SK-N-SH treated with all-trans-retinoic acid at 6 μM for 48 hours (cell line): Measurements from ENCODE around the gene LRMDA.

ENCODE experiments used
- ATAC-seq: fragments of 200-7000 bp; cut with Tn5 transposase; 3 replicates; pipeline ENCODE4 v1.9.1; 2020; ENCODE audit warnings: mild to moderate bottlenecking, moderate library complexity
- BACH2 ChIP-seq: fragments of 250-450 bp; sonication (Bioruptor Pico); IDR thresholded peaks from 2 replicates; pipeline ENCODE4 v1.9.0; 2021; ENCODE audit warnings: mild to moderate bottlenecking, borderline replicate concordance
- CREB5 ChIP-seq: fragments of 250-450 bp; sonication (Bioruptor Pico); IDR thresholded peaks from 2 replicates; pipeline ENCODE4 v1.5.1; 2020; ENCODE audit warnings: low read depth, mild to moderate bottlenecking, moderate library complexity
- CSRNP3 ChIP-seq: fragments of 250-450 bp; sonication (Bioruptor Pico); IDR thresholded peaks from 2 replicates; pipeline ENCODE4 v1.5.1; 2021; ENCODE audit warnings: mild to moderate bottlenecking, moderate library complexity
- ESRRG ChIP-seq: fragments of 250-450 bp; sonication (Bioruptor Pico); IDR thresholded peaks from 2 replicates; pipeline ENCODE4 v1.6.1; 2021; ENCODE audit warnings: mild to moderate bottlenecking
- GLIS3 ChIP-seq: fragments of 250-450 bp; sonication (Bioruptor Pico); IDR thresholded peaks from 2 replicates; pipeline ENCODE4 v1.5.0; 2020; ENCODE audit warnings: mild to moderate bottlenecking, moderate library complexity
- OSR1 ChIP-seq: fragments of 250-450 bp; sonication (Bioruptor Pico); IDR thresholded peaks from 2 replicates; pipeline ENCODE4 v1.8.0; 2022; ENCODE audit warnings: moderate library complexity, mild to moderate bottlenecking, inconsistent platforms
- PATZ1 ChIP-seq: fragments of 250-450 bp; sonication (Bioruptor Pico); IDR thresholded peaks from 2 replicates; pipeline ENCODE4 v1.8.0; 2020; ENCODE audit warnings: mild to moderate bottlenecking, moderate library complexity, borderline replicate concordance
- POU6F1 ChIP-seq: fragments of 250-450 bp; sonication (Bioruptor Pico); IDR thresholded peaks from 2 replicates; pipeline ENCODE4 v1.8.0; 2021; ENCODE audit warnings: low read depth, mild to moderate bottlenecking, moderate library complexity, borderline replicate concordance
- PPARA ChIP-seq: fragments of 250-450 bp; sonication (Bioruptor Pico); IDR thresholded peaks from 2 replicates; pipeline ENCODE4 v1.5.0; 2020; ENCODE audit warnings: mild to moderate bottlenecking, borderline replicate concordance
- RARB ChIP-seq: fragments of 250-450 bp; sonication (Bioruptor Pico); IDR thresholded peaks from 2 replicates; pipeline ENCODE4 v1.8.0; 2021; ENCODE audit warnings: mild to moderate bottlenecking, moderate library complexity
- SNAI2 ChIP-seq: fragments of 250-450 bp; sonication (Bioruptor Pico); IDR thresholded peaks from 2 replicates; pipeline ENCODE4 v1.5.0; 2020; ENCODE audit warnings: mild to moderate bottlenecking, moderate library complexity
- TSHZ2 ChIP-seq: fragments of 250-450 bp; sonication (Bioruptor Pico); IDR thresholded peaks from 2 replicates; pipeline ENCODE4 v1.5.0; 2020; ENCODE audit warnings: mild to moderate bottlenecking, moderate library complexity
- ZC3H10 ChIP-seq: fragments of 250-450 bp; sonication (Bioruptor Pico); IDR thresholded peaks from 2 replicates; pipeline ENCODE4 v1.5.1; 2021; ENCODE audit warnings: mild to moderate bottlenecking, moderate library complexity
- ZFP3 ChIP-seq: fragments of 250-450 bp; sonication (Bioruptor Pico); IDR thresholded peaks from 2 replicates; pipeline ENCODE4 v1.5.0; 2020; ENCODE audit warnings: mild to moderate bottlenecking, moderate library complexity
- ZNF70 ChIP-seq: fragments of 450-650 bp; formaldehyde crosslinking; IDR thresholded peaks from 2 replicates; pipeline ENCODE4 v1.5.0; 2020; ENCODE audit warnings: mild to moderate bottlenecking, moderate library complexity
- ZNF8 ChIP-seq: fragments of 450-650 bp; formaldehyde crosslinking; IDR thresholded peaks from 2 replicates; pipeline ENCODE4 v1.5.0; 2020; ENCODE audit warnings: mild to moderate bottlenecking, moderate library complexity

LRMDA gene

GRCh38 chr10:76444034-76444800 lies 1012.8 kb downstream of the LRMDA start:
- no peak for TF ChIP-seq PPARA (CRISPR knock-in tag)
- no peak for TF ChIP-seq ZNF70 (CRISPR knock-in tag)
- no peak for TF ChIP-seq POU6F1 (CRISPR knock-in tag)
- TF ChIP-seq TSHZ2 (CRISPR knock-in tag), result no peak
- TF ChIP-seq PATZ1 (CRISPR knock-in tag), result no peak
- no peak for TF ChIP-seq ZC3H10
- no peak for TF ChIP-seq BACH2 (CRISPR knock-in tag)
- TF ChIP-seq OSR1 (CRISPR knock-in tag), result no peak
- TF ChIP-seq ZNF8, result no peak
- TF ChIP-seq ESRRG (CRISPR knock-in tag), result no peak
- no peak for TF ChIP-seq GLIS3
- no peak for ATAC-seq

GRCh38 chr10:76447578-76447977 lies 1016.2 kb downstream of the LRMDA start:
- TF ChIP-seq CREB5 (CRISPR knock-in tag) (no peak), RARB (CRISPR knock-in tag) (no peak), BACH2 (CRISPR knock-in tag) (no peak), PATZ1 (CRISPR knock-in tag) (no peak), GLIS3 (no peak), ZFP3 (CRISPR knock-in tag) (no peak)
- ATAC-seq, result no peak

- TF ChIP-seq OSR1 (CRISPR knock-in tag), result no peak
- no peak for TF ChIP-seq CSRNP3
- no peak for TF ChIP-seq SNAI2
- TF ChIP-seq PATZ1 (CRISPR knock-in tag), result no peak
Measured at GRCh38 chr10:76451911-76452310, 1020.5 kb downstream of the LRMDA start.

More at GRCh38 chr10:76451911-76452310, 1020.5 kb downstream of the LRMDA start:
- ATAC-seq, result no peak
